ENCODE results near the gene ETV6. TPM values are rescaled to one million over a fixed set of nuclear protein-coding genes. Genes with fewer than 3 reads are reported as not detected.

Gene ETV6
- total RNA-seq, 6 donors from 2014 or later: 22.2 to 93.2 (median 37.5) TPM

DNA sequence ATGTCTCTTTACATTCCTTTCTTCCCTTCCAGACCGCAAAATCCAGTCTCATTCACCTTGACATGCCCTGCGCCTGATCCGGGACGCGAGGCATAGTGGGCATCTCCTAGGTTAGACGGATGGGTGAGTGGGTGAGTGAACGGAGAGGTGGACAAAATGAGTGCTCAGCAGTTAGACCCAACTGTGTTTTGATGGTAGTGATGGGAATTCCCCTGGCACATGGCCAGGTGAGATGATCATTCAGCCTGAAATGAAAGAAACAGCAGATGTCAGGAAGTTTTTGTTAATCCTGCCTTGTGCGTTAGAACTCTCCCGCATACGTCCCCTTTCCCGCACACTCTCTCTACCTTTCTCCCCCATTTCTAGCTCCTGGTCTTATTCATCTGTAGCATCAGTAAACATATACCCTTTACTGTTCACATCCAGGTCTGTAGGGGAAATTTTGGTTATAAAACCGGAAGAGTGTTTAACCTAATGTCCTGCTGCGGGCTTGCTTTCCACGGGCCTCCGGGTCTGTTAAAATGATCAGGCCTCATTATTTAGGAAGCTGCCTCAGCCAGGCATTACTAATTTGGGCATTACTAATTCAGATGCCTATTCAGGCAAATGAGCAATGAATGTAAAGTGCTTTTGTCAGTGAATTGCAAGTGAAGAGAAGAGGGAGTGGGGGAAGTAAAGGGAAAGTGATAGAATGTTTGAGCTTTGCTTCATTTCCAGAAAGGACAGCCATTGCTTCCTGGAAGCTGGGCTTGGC, 172.8 kb downstream of the ETV6 start:
- Histone ChIP-seq H3K4me1 (peaks cover 15 to 31% (median 24%) of the 10 kb centered on the region in 4 donors), H3K9me3 (no peaks in the 10 kb centered on the region), H3K27ac (peak overlapping the region; percentile 24 to 64 (median 46)), H3K36me3 (no peaks in the 10 kb centered on the region), H3K27me3 (no peaks in the 10 kb centered on the region), H3K4me3 (no peak overlapping the region)
- TF ChIP-seq CTCF (IDR thresholded peaks at IDR 0.05): no peak
- WGBS, 2 donors: 61% methylated on average over 15 of the region's 15 CpGs
- ATAC-seq (ENCODE audit: low FRiP score in 2 of 2) (no peak), DNase-seq (no peak)

DNA sequence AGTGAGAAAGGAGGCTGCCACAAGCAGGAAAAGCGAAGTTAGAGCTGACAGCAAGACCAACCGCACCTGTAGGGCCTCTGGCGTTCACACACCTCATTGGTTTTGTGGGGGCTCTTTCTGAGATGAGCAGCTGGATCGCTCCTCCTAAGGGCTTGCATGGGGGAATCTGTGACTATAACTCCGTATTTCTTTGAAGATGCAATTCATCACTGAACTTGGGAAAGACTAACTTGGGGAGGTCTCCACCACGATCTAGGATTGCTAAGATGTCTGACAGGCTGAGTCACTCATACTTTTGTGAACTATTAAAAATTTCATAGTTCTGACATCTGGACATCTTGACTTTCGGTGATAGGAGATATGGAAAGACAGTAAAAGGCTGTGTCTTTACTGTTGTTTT, 173.6 kb downstream of the ETV6 start:
- H3K36me3 ChIP-seq: no peaks in the 10 kb centered on the region
- H3K27me3 ChIP-seq: no peaks in the 10 kb centered on the region
- H3K4me1 ChIP-seq: peaks cover 23 to 32% (median 27%) of the 10 kb centered on the region in 4 donors
- TF ChIP-seq POLR2A (IDR thresholded peaks at IDR 0.05) (no peak), POLR2AphosphoS5 (IDR thresholded peaks at IDR 0.05) (no peak), EP300 (IDR thresholded peaks at IDR 0.05) (no peak), CTCF (IDR thresholded peaks at IDR 0.05) (no peak)
- ATAC-seq (ENCODE audit: low FRiP score in 2 of 2): no peak
- H3K9me3 ChIP-seq: no peaks in the 10 kb centered on the region
- WGBS, 2 donors: 86 to 90% methylated on average over 7 of the region's 7 CpGs
- DNase-seq: no peak
- H3K27ac ChIP-seq: peak overlapping the region in 3 of 4 donors; percentile 24 to 56 (median 36)
- no peak overlapping the region for H3K4me3 ChIP-seq

DNA sequence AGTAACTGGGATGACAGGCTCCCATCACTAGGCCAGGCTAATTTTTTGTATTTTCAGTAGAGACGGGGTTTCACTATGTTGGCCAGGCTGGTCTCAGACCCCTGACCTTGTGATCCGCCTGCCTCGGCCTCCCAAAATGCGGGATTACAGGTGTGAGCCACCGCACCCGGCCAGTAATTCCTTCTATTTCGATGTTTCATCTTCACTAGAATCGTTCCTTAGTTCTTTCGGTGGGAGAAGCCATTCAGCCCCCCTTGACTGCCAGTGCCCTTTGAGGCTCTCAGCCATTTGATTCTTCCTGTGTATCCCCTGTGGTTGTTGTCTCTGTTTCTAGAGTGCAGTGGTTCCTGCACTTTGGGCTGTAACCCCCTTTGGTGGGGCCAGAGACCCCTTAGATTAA, 174.1 kb downstream of the ETV6 start:
- no peaks in the 10 kb centered on the region for H3K27me3 ChIP-seq
- WGBS, 2 donors: 99 to 100% methylated on average over 9 of the region's 9 CpGs
- peaks cover 26 to 37% (median 27%) of the 10 kb centered on the region in 4 donors for H3K4me1 ChIP-seq
- no peaks in the 10 kb centered on the region for H3K36me3 ChIP-seq
- no peaks in the 10 kb centered on the region for H3K9me3 ChIP-seq
- H3K27ac ChIP-seq: peak overlapping the region in 2 of 4 donors; percentile 3 to 24
- ATAC-seq (ENCODE audit: low FRiP score in 2 of 2) (no peak), DNase-seq (no peak)
- no peak for TF ChIP-seq EP300 (IDR thresholded peaks at IDR 0.05)
- no peak for TF ChIP-seq CTCF (IDR thresholded peaks at IDR 0.05)
- no peak for TF ChIP-seq POLR2AphosphoS5 (IDR thresholded peaks at IDR 0.05)
- TF ChIP-seq POLR2A (IDR thresholded peaks at IDR 0.05): no peak
- H3K4me3 ChIP-seq: no peak overlapping the region

- no peaks in the 10 kb centered on the region for H3K27me3 ChIP-seq
- 89 to 96% methylated on average over 7 of the region's 7 CpGs for WGBS, 2 donors
- peaks cover 26 to 39% (median 27%) of the 10 kb centered on the region in 4 donors for H3K4me1 ChIP-seq
- ATAC-seq (ENCODE audit: low FRiP score in 2 of 2) (no peak), DNase-seq (no peak)
- H3K27ac ChIP-seq: peak overlapping the region in 1 of 4 donors; percentile 3
- H3K9me3 ChIP-seq: no peaks in the 10 kb centered on the region
- TF ChIP-seq CTCF (IDR thresholded peaks at IDR 0.05) (no peak), EP300 (IDR thresholded peaks at IDR 0.05) (no peak), POLR2AphosphoS5 (IDR thresholded peaks at IDR 0.05) (no peak), POLR2A (IDR thresholded peaks at IDR 0.05) (no peak)
- H3K4me3 ChIP-seq: no peak overlapping the region
- H3K36me3 ChIP-seq: peaks cover 0 to 3% (median 0%) of the 10 kb centered on the region in 4 donors
These were observed 174.6 kb downstream of the ETV6 start for GRCh38 chr12:11824069-11824468.

GRCh38 chr12:11824736-11825135, 175.3 kb downstream of the ETV6 start:
- 86 to 89% methylated on average over 3 of the region's 3 CpGs for whole genome bisulfite sequencing, 2 donors

More at GRCh38 chr12:11824736-11825135, 175.3 kb downstream of the ETV6 start:
- DNase-seq: no peak
- Histone ChIP-seq H3K27ac (no peak overlapping the region), H3K4me1 (peaks cover 30 to 46% (median 32%) of the 10 kb centered on the region in 4 donors), H3K36me3 (peaks cover 0 to 8% (median 0%) of the 10 kb centered on the region in 4 donors), H3K9me3 (no peaks in the 10 kb centered on the region), H3K4me3 (no peak overlapping the region), H3K27me3 (no peaks in the 10 kb centered on the region)
- ATAC-seq (ENCODE audit: low FRiP score in 2 of 2): no peak
- no peak for TF ChIP-seq POLR2A (IDR thresholded peaks at IDR 0.05)
- no peak for TF ChIP-seq POLR2AphosphoS5 (IDR thresholded peaks at IDR 0.05)
- no peak for TF ChIP-seq EP300 (IDR thresholded peaks at IDR 0.05)
- no peak for TF ChIP-seq CTCF (IDR thresholded peaks at IDR 0.05)

Data from upper lobe of left lung (tissue), 6 donors.